Posterior vena cava (tissue), 2 donors: ENCODE results near the gene ADGRE1. TPM values are rescaled to one million over a fixed set of nuclear protein-coding genes. Genes with fewer than 3 reads are reported as not detected.

ENCODE experiments used
- total RNA-seq, 2 donors: library from RNA; stranded (reverse); fragmentation: NEBNext Ultra II Directional; extraction: Animal tissue kit (Norgen Biotek cat#: 25700); gene quantifications; one replicate each; pipeline ENCODE4 v1.2.1, GENCODE V29; 2021
- donor health status: DM: yes; HTN: yes; CAD: no.
- donor health status: DM: yes; HTN: yes; CAD: no.

Gene ADGRE1
- total RNA-seq, 2 donors from 2014 or later: 0.48 to 0.93 TPM

Other genes starting within 250 kb of the ADGRE1 start
- gene TNFSF14, start 217.4 kb upstream of the ADGRE1 start, total RNA-seq: 1 to 10 TPM; 1.4 to 1.6 TPM
- gene C3, start 166.9 kb upstream of the ADGRE1 start, total RNA-seq: 1,000 to 10,000 TPM in 1 of 2 donors, 100 to 1,000 TPM in 1; 929 to 2,763 TPM
- gene GPR108, start 150.0 kb upstream of the ADGRE1 start, total RNA-seq: 10 to 100 TPM; 39.3 to 43.4 TPM
- 10 to 100 TPM; 83.2 to 92.6 TPM for gene TRIP10, start 147.9 kb upstream of the ADGRE1 start, total RNA-seq
- gene SH2D3A, start 120.1 kb upstream of the ADGRE1 start, total RNA-seq: under 1 TPM; 0.37 to 0.52 TPM
- gene VAV1, start 114.9 kb upstream of the ADGRE1 start, total RNA-seq: 1 to 10 TPM; 6.4 to 7.8 TPM
- gene MBD3L2B, start 133.9 kb downstream of the ADGRE1 start, total RNA-seq: not detected
- not detected for gene MBD3L5, start 143.0 kb downstream of the ADGRE1 start, total RNA-seq
- not detected for gene MBD3L4, start 152.6 kb downstream of the ADGRE1 start, total RNA-seq
- gene MBD3L2, start 161.7 kb downstream of the ADGRE1 start, total RNA-seq: not detected
- gene MBD3L3, start 171.1 kb downstream of the ADGRE1 start, total RNA-seq: not detected
- gene ZNF557, start 182.1 kb downstream of the ADGRE1 start, total RNA-seq: 1 to 10 TPM; 8.2 TPM